Activated CD4-positive, alpha-beta T cell treated with anti-CD3 and anti-CD28 coated beads, Interleukin-2, Interleukin-4, amounts not matched to agents 100 ng/mL and 50 ng/mL, durations not matched to agents 16 hours and 8 hours (primary cell): Measurements from ENCODE around the gene STXBP3.
"Not testable (repeated sequence)": the region's sequence is repeated elsewhere in the genome, so short reads cannot be mapped to it uniquely, and the experiment has no call there.

ENCODE experiments used
- DNase-seq: peaks from one replicate; pipeline ENCODE4 v3.0.0-alpha.2; 2020; ENCODE audit warnings: low spot score

STXBP3 gene

DNA sequence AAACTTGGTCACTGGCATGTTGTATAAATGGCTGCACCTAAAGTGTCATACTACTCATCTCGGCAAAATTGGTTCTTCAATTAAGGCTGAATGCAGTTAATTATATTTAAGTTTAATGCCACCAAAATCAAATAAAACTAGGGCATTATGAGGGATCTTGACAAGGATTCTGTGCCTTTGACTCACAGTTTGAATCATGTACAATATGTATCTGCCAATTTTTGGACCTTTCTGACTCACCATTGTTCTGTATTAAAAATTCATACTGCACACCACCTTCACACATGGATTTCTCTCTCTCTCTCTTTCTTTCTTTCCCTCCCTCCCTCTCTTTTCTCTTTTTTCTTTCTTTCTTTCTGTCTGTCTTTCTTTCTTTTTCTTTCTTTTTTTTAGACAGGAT is 14.1 kb upstream of the STXBP3 start:
- DNase-seq, result no peak

DNA sequence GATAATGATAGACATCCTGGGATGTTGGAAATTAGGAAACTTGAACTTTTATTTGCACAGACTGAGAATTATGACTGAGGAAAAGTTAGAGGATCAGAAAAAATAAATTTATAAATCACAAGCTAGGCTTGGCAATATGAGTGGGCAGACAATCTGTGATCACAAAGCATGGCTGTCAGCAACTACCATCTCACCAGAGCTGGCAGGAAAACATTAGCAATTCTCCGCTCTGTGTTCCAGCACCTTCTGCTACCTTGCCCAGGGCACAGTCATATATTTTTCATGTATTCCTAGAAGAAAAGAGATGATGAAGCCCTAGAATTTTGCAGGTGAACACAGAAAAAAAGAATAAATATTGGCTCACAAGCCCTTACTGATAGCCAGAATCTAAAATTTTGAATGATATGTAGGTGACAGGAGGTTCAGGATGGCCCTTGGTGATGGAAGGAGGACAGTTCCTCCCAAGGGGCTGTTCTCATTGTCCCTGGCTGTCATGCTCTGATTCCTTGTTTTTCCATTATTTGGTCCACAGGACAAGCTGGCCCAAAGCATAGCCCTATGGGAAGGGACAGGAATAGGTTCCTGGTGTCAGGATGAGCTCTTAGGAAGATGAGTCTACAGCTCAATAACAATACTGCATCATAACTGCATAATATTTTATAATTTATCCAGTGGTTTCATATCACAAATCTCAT is 12.2 kb upstream of the STXBP3 start:
- DNase-seq, result no peak

DNA sequence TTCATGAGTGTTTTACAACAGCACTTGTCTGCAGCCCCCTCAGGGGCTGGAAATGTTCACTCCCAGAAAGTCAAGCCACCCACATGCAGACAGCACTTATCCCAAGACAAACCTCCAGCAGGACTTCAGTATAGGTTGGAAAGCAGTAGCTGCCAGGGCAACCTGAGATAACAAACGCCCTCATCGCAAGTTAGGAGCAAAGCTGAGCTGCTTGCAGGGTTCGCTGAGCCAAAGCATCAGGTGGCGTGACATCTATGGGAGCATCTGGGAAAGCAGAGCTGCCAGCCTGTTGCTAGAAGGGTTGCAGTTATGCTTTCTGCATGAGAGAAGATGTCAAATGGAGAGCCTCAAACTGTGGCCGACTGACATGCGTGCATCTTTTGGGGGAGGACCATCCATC is 4.2 kb upstream of the STXBP3 start:
- DNase-seq, result no peak

DNA sequence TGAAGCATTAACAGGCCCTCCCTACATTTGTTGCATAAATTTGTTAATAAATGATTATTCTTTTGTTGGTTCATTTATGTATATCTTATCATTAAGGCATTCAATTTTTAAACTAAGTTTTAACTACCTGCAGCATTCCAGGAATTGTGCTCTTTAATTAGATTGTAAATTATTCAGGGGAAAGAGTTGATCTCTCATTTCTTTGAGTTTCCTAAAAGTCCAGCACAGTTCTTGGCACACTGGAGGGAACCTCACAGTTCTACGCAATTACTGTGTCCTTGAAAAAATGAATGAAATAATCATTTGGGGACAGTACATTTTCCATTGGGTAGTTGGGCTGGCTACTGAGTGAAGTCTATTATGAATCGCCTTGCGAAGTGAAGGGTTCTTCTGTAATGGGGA is 493 bp upstream of the STXBP3 start:
- DNase-seq, result no peak

- peak; percentile 56 for DNase-seq
Measured at GRCh38 chr1:108747171-108747850, 837 bp downstream of the STXBP3 start.

GRCh38 chr1:108747898-108748297 is 1.4 kb downstream of the STXBP3 start:
- no peak for DNase-seq

- DNase-seq, result no peak
Measured at GRCh38 chr1:108749081-108749480, 2.6 kb downstream of the STXBP3 start.

DNA sequence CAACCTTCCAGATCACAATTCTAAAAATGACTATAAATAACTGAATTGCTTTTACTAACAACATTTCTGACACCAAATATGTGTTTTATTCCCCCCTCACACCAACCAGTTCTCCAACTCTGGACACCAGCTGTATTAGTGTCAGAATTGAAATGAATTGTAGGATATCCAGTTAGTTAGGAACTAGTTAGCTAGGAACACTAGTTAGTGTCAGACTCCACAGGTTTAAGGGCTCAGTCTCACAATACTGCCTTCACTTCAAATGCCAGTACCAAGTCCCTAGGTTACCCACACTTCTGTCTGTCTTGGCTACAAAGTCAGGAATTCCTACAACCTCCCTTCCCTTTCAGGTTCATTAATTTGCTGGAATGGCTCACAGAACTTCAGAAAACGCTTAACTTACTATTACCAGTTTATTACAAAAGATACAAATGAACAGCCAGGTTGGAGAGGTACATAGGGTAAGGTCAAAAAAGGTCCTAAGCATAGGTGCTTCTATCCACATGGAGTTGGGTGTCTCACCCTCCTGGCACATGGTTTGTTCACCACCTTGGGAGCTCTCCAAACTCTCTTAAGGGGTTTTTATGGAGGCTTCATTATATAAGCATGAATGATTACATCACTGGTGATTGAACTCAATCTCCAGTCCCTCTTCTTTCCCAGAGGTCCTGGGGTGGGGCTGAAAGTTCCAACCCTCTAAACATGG is 4.2 kb downstream of the STXBP3 start:
- DNase-seq, result no peak

DNA sequence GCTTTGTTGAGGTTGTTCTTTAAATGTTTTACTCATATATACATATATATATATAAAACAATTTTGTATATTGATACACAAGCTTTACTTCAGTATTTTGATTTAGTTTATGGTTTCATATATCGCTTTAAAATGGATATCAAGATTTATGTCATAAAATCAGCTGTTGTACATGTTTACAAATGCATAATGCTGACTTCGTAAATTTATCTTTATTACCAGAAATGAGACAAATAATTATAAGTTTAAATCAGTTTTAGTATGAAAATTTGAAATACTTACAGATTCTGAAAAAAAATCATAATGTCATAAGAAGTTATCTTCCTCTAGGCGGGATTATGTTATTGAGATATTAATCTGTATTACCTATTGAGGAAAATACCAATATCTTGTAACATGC is 6.9 kb downstream of the STXBP3 start:
- no peak for DNase-seq

DNA sequence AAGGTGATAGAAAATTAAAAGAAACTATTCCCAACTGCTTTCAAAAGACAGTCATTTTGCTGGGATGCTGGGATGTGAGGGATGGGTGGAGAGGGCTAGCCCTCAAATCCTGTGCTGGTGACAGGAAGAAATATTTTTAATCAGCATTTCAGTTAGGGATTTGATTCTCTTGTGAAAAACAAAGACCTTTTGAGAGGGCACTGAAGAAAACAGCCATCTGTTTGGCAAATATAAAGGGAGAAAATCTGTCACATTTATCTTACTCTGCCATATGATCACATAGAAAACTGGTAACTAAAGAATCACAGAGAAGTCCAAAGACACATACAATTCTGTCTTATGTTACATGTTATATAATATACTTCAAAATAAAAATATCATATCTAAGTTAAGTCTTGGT is 12.3 kb downstream of the STXBP3 start:
- DNase-seq, result no peak

DNA sequence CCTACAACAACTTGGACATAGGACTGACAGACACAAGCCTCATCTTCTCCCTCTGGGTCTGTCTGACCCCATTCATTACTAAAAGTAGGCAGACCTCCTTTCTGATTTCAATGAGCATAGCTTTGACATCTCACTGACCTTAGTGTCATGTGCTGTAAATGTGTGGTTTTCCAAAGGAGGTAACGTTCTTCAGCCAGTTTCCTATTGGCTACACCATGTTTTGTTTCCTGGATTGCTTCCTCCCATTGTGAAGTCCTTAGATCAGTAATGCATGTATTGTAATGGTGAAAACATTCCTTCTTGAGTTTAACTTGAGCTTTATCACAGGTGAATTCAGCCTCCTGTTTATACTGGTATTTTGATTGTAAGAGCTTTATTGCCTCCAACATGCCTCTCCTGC is 20.6 kb downstream of the STXBP3 start:
- DNase-seq, result no peak

DNA sequence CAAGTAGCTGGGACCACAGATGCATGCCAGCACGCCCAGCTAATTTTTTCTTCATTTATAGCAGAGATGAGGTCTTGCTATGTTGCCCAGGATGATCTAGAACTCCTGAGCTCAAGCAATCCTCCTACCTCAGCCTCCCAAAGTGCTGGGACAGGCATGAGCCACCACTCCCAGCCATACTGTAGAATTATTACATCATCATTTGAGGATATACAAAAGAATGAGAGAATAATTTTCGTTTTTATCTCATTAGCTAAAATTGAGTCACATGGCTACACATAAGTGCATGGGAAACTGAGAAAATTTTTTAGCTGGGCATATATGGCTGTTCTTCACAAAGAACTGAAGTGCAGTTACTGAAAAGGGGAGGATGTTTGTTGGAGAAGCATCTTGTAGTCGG is 21.2 kb downstream of the STXBP3 start:
- no peak for DNase-seq

DNA sequence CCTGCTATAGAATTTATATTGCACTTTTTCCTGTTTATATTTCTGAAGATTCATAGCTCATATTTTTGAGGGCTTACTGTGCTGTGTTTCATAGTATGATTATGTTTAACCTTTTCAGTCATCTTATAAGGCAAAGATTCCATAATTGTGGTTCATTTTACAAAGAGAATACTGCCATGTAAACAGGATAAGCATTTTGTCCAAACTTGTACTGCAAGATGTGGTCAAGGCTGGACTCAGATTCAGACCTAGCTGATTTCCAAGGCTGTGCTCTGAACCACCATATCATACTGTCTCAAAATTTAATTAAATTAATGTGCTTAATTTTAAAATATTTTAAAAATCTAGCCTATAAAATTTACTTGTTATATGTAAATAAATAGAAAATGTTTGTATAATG is 31.4 kb downstream of the STXBP3 start:
- no peak for DNase-seq

DNA sequence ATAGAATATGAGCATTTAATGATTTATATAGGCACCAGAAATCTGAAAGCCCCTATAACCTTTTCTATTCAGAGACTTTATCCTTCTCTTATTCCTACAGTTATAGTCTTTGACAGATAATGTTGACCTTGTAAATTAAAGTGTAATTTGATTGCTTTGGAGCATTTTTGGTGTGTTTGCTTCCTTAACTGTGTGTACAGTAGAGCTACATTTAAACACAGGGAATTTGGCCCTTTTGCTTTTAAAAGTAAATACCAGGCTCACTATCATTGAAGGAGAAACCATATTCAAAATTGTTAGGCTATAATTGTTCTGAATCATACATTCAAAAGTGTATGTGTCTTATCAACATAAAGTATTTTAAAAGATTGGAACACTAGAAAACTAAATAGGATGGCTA is 33.0 kb downstream of the STXBP3 start:
- no peak for DNase-seq

DNA sequence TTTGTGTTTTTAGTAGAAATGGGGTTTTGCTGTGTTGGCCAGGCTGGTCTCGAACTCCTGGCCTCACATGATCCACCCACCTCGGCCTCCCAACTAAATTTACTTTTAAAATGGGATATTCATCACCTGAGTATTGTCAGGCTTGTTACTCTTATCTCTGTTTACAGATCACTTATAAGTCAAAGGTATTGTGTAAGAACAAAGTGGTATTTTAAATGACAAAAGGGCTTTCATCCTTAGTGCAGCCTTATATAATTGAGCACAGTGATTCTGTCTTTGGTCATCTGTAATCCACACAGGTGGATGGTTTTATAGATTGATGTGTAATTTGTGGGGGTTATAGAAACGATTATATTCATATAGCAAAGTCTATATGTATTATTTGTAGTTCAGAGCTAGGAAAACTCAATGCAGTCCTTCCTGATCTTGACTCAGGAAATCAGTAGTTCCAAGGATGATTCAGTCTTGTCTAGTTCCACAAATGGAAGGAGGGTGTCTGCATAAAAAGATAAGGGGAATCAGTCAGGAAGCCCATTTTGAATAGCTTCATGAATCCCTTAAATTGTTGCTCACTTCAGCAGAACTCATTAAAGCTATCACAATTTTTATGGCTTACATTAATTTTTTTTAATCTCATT is 34.6 kb downstream of the STXBP3 start:
- DNase-seq, result no peak

DNA sequence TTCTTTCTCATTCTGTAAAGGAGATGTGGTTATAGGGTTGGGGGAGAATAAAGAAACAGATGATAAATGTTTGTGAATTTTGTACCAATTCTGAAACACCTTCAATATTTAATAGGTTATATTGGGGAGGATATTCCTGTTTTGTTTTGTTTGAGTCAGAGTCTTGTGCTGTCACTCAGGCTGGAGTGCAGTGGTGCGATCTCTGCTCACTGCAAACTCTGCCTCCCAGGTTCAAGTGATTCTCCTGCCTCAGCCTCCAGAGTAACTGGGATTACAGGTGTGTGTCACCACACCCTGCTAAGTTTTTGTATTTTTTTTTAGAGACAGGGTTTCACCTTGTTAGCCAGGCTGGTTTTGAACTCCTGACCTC is 35.1 kb downstream of the STXBP3 start:
- DNase-seq, result not testable (repeated sequence)

DNA sequence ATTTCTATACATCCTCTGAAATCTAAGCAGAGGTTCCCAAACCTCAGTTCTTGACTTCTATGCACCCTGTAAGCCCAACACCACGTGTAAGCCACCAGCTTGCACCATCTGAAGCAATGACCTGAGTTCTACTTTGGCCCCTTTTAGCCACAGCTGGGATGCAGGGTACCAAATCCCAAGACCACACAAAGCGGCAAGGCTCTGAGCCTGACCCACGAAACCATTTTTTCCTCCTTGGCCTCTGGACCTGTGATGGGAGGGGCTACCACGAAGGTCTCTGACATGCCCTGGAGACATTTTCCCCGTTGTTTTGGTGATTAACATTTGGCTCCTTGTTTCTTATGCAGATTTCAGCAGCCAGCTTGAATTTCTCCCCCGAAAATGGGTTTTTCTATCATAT is 38.8 kb downstream of the STXBP3 start:
- no peak for DNase-seq

DNA sequence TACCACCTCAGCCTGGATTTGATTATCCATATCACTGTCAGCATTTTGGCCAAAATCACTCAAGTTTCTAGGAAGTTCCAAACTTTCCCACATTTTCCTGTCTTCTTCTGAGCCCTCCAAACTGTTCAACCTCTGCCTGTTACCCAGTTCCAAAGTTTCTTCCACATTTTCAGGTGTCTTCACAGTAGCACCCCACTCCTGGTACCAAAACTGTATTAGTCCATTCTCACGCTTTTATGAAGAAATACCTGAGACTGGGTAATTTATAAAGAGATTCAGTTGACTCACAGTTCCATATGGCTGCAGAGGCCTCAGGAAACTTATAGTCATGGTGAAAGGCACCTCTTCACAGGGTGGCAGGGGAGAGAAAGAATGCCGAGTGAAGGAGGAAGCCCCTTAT is 39.4 kb downstream of the STXBP3 start:
- DNase-seq, result no peak

- DNase-seq, result no peak
Measured at GRCh38 chr1:108791790-108792189, 45.3 kb downstream of the STXBP3 start.

GRCh38 chr1:108792420-108792819 is 45.9 kb downstream of the STXBP3 start:
- no peak for DNase-seq

- no peak for DNase-seq
Measured at GRCh38 chr1:108799001-108799400, 52.5 kb downstream of the STXBP3 start.

GRCh38 chr1:108801101-108801500 is 54.6 kb downstream of the STXBP3 start:
- DNase-seq, result no peak

DNA sequence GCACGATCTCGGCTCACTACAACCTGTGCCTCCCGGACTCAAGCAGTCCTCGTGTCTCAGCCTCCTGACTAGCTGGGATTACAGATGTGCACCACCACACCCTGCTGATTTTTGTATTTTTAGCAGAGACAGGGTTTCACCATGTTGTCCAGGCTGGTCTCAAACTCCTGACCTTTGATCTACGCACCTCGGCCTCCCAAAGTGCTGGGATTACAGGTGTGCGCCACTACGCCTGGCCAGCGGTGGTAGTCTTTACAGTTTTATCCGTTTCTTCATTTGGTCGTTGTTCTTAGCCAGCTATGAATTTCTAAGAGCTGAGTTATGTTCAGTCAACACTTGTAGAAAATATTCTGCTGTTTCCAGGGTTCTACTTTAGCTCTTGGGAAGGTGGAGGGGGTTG is 57.1 kb downstream of the STXBP3 start:
- DNase-seq, result no peak
